ENCODE results near the gene ELOA2.
"Not testable (repeated sequence)": the region's sequence is repeated elsewhere in the genome, so short reads cannot be mapped to it uniquely, and the experiment has no call there.

The ELOA2 gene

DNA sequence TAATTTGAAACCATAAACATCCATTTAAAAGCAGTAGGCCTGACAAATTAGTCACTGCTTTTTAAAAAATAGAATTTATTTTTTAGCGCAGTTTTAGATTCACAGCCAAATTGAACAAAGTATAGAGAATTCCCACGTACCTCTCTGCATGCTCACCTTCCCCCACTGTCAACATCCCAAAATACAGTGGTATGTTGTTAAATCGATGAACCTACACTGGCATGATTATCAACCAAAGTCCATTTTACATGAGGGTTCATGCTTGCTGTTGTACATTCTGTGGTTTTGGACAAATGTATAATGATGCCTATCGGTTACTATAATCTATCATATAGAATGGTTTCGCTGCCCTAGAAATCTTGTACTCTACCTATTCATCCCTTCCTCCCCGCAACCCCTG lies 5.6 kb upstream of the ELOA2 start:
- H3K79me2 ChIP-seq (ENCODE audit: insufficient read depth, low read length), result no peaks in the 10 kb centered on the region
- TF ChIP-seq EZH2phosphoT487 (IDR thresholded peaks at IDR 0.05; ENCODE audit: borderline replicate concordance), result no peak
- TF ChIP-seq, protein P1, sequence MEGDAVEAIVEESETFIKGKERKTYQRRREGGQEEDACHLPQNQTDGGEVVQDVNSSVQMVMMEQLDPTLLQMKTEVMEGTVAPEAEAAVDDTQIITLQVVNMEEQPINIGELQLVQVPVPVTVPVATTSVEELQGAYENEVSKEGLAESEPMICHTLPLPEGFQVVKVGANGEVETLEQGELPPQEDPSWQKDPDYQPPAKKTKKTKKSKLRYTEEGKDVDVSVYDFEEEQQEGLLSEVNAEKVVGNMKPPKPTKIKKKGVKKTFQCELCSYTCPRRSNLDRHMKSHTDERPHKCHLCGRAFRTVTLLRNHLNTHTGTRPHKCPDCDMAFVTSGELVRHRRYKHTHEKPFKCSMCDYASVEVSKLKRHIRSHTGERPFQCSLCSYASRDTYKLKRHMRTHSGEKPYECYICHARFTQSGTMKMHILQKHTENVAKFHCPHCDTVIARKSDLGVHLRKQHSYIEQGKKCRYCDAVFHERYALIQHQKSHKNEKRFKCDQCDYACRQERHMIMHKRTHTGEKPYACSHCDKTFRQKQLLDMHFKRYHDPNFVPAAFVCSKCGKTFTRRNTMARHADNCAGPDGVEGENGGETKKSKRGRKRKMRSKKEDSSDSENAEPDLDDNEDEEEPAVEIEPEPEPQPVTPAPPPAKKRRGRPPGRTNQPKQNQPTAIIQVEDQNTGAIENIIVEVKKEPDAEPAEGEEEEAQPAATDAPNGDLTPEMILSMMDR (conservative IDR thresholded peaks at IDR 0.05; ENCODE audit: low read length), result no peak

DNA sequence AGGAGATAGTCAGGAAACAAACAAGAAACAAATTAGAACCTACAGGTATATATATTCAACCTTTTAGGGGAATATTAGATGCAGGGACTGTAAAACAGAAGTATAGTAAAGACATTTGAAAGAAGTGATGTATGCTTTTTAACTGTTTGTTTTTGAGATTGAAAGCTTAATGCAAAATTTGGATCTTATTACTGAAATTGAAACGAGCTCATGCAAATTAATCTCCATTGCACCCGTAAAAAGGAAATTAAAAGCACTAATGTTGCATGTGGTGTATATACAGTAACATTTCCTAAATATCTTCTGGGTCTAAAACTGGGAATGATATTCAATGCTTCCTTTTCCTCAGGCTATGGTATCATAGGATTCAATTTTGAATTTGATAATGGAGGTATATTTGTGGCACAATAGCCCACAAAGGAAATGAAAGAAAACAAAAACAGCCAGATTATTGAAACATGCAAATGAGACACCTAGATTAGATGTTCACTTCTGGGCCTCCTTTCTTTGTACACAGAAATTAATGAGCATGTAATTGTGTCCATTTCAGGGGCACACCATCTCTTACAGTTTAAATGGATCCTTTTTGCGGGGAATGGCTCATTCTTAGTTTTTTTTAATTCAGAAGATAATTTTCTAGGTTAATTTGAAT lies 1.6 kb upstream of the ELOA2 start:
- no peak overlapping the region for H3K4me2 ChIP-seq (ENCODE audit: low read depth, low read length, poor library complexity, severe bottlenecking)
- H4K20me1 ChIP-seq (ENCODE audit: insufficient read depth, low read length, poor library complexity, severe bottlenecking), result no peaks in the 10 kb centered on the region
- no peaks in the 10 kb centered on the region for H3K36me3 ChIP-seq (ENCODE audit: insufficient read depth, low read length)
- H2AFZ ChIP-seq (ENCODE audit: low read length), result no peak overlapping the region
- no peaks in the 10 kb centered on the region for H3K9me3 ChIP-seq (ENCODE audit: insufficient read depth, low read depth, low read length)
- no peaks in the 10 kb centered on the region for H3K79me2 ChIP-seq (ENCODE audit: insufficient read depth, low read length)
- no peaks in the 10 kb centered on the region for H3F3A ChIP-seq (ENCODE audit: low read depth)
- H3K27me3 ChIP-seq (ENCODE audit: insufficient read depth, low read length, poor library complexity, severe bottlenecking), result no peaks in the 10 kb centered on the region
- H3K9me2 ChIP-seq (replicated peaks; ENCODE audit: low read depth, low read length), result no peaks in the 10 kb centered on the region
- no peak for TF ChIP-seq EZH2phosphoT487 (IDR thresholded peaks at IDR 0.05; ENCODE audit: borderline replicate concordance)
- TF ChIP-seq, protein P1 (conservative IDR thresholded peaks at IDR 0.05; ENCODE audit: low read length), result no peak
- H3K9ac ChIP-seq (ENCODE audit: low read depth, low read length, poor library complexity, severe bottlenecking), result no peak overlapping the region
- no peaks in the 10 kb centered on the region for H3K4me1 ChIP-seq (ENCODE audit: insufficient read depth, low read length, poor library complexity, severe bottlenecking)
- H3K4me3 ChIP-seq (ENCODE audit: low read length, poor library complexity, severe bottlenecking), result no peak overlapping the region

More for the DNA sequence above, 5.6 kb upstream of the ELOA2 start:
- Histone ChIP-seq H3K36me3 (ENCODE audit: insufficient read depth, low read length) (no peaks in the 10 kb centered on the region), H3K27me3 (ENCODE audit: insufficient read depth, low read length, poor library complexity, severe bottlenecking) (no peaks in the 10 kb centered on the region), H2AFZ (ENCODE audit: low read length) (no peak overlapping the region), H3K4me1 (ENCODE audit: insufficient read depth, low read length, poor library complexity, severe bottlenecking) (no peaks in the 10 kb centered on the region), H3F3A (ENCODE audit: low read depth) (no peaks in the 10 kb centered on the region), H3K4me2 (ENCODE audit: low read depth, low read length, poor library complexity, severe bottlenecking) (no peak overlapping the region), H4K20me1 (ENCODE audit: insufficient read depth, low read length, poor library complexity, severe bottlenecking) (no peaks in the 10 kb centered on the region), H3K9me3 (ENCODE audit: insufficient read depth, low read depth, low read length) (no peaks in the 10 kb centered on the region), H3K4me3 (ENCODE audit: low read length, poor library complexity, severe bottlenecking) (no peak overlapping the region), H3K9ac (ENCODE audit: low read depth, low read length, poor library complexity, severe bottlenecking) (no peak overlapping the region), H3K9me2 (replicated peaks; ENCODE audit: low read depth, low read length) (no peaks in the 10 kb centered on the region)

DNA sequence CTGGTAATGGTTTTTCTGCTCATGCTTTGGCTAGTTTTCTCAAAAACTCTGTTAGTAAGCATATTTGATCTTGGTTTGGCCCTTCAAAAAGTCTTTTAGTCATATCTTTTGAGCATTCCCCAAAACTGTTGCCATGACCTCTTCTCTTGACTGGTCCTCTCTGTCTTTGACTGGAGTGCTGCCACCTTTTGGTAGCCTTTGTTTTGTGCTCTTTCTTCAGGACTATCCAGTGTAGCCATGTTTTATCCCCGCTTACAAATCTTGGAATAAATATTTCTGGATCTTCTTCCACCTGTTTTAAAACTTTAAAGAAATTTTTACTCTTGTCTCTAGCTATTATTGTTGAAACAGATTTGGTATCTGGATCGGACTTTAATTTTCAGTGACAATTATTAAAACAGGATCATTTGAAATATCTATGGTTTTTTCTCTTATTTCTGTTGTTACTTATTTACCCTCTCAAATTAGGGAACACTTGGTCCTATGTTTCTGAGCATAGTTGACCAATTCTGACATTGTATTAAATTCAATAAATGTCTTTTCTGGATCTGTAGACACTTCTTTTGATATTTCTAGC lies 965 bp upstream of the ELOA2 start:
- no peaks in the 10 kb centered on the region for H3K9me3 ChIP-seq (ENCODE audit: insufficient read depth, low read depth, low read length)
- H3K27me3 ChIP-seq (ENCODE audit: insufficient read depth, low read length, poor library complexity, severe bottlenecking), result no peaks in the 10 kb centered on the region
- no peaks in the 10 kb centered on the region for H3K36me3 ChIP-seq (ENCODE audit: insufficient read depth, low read length)
- H3K9me2 ChIP-seq (replicated peaks; ENCODE audit: low read depth, low read length), result no peaks in the 10 kb centered on the region
- H3K4me1 ChIP-seq (ENCODE audit: insufficient read depth, low read length, poor library complexity, severe bottlenecking), result no peaks in the 10 kb centered on the region
- no peaks in the 10 kb centered on the region for H3F3A ChIP-seq (ENCODE audit: low read depth)
- no peaks in the 10 kb centered on the region for H3K79me2 ChIP-seq (ENCODE audit: insufficient read depth, low read length)
- no peak overlapping the region for H2AFZ ChIP-seq (ENCODE audit: low read length)
- H3K4me2 ChIP-seq (ENCODE audit: low read depth, low read length, poor library complexity, severe bottlenecking), result no peak overlapping the region
- H3K4me3 ChIP-seq (ENCODE audit: low read length, poor library complexity, severe bottlenecking), result no peak overlapping the region
- no peak for TF ChIP-seq EZH2phosphoT487 (IDR thresholded peaks at IDR 0.05; ENCODE audit: borderline replicate concordance)
- TF ChIP-seq, protein P1 (conservative IDR thresholded peaks at IDR 0.05; ENCODE audit: low read length), result peak; percentile 79
- H3K9ac ChIP-seq (ENCODE audit: low read depth, low read length, poor library complexity, severe bottlenecking), result no peak overlapping the region
- no peaks in the 10 kb centered on the region for H4K20me1 ChIP-seq (ENCODE audit: insufficient read depth, low read length, poor library complexity, severe bottlenecking)

DNA sequence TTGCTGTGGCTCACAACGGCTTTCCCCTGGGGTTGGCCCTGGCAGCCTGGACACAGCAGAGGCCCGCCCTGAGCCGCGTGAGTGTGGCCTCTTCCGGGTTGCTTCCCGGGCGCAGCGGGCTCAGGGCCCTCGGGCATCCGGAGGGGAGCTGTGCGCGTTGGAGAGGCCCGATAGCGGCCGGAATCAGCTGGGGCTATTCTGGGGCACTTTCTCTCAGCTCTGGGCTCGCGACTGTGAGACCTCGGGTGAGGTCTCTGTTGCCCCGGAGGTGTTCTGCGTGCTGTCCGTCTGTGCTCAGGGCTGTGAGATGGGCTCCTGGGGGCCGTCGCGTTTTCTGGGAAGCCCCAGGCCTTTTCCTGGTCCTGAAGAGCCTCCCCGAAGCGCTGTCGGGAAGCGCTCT lies 830 bp downstream of the ELOA2 start:
- not testable (repeated sequence) for H3K4me1 ChIP-seq (ENCODE audit: insufficient read depth, low read length, poor library complexity, severe bottlenecking); H3K9ac ChIP-seq (ENCODE audit: low read depth, low read length, poor library complexity, severe bottlenecking); H2AFZ ChIP-seq (ENCODE audit: low read length); H3K4me2 ChIP-seq (ENCODE audit: low read depth, low read length, poor library complexity, severe bottlenecking); H3K4me3 ChIP-seq (ENCODE audit: low read length, poor library complexity, severe bottlenecking); H3K9me3 ChIP-seq (ENCODE audit: insufficient read depth, low read depth, low read length); H3K9me2 ChIP-seq (replicated peaks; ENCODE audit: low read depth, low read length); H3F3A ChIP-seq (ENCODE audit: low read depth); H4K20me1 ChIP-seq (ENCODE audit: insufficient read depth, low read length, poor library complexity, severe bottlenecking); H3K36me3 ChIP-seq (ENCODE audit: insufficient read depth, low read length); H3K79me2 ChIP-seq (ENCODE audit: insufficient read depth, low read length); H3K27me3 ChIP-seq (ENCODE audit: insufficient read depth, low read length, poor library complexity, severe bottlenecking)
